Small intestine (tissue), 7 donors: ENCODE results near the gene PLCH1. TPM values are rescaled to one million over a fixed set of nuclear protein-coding genes. Genes with fewer than 3 reads are reported as not detected.

Experiments used
- DNase-seq, 2 donors: peaks; one replicate each; pipeline versions ENCODE4 v3.0.0 to v3.0.0-alpha.2; 2013
- FAIRE-seq: peaks from 2 replicates; lab custom pipeline; 2012; peaks lifted over from hg19 to GRCh38; lab: Jason Lieb, UNC
- H3K27ac ChIP-seq, 3 donors: one replicate each; pipeline ENCODE4 v1.5.1; 2013; ENCODE audit warnings: low read length in 2 of 3, mild to moderate bottlenecking in 2 of 3, control low read depth in 1 of 3, inconsistent platforms in 1 of 3, low read depth in 1 of 3, moderate library complexity in 1 of 3
- H3K27me3 ChIP-seq, 3 donors: one replicate each; pipeline ENCODE4 v1.6.1; 2013; ENCODE audit warnings: low read length in 3 of 3, inconsistent platforms in 1 of 3; ENCODE audit not compliant: control insufficient read depth in 3 of 3, insufficient read depth in 3 of 3
- H3K36me3 ChIP-seq, 3 donors: one replicate each; pipeline ENCODE4 v1.6.1; 2013; ENCODE audit warnings: low read length in 3 of 3, inconsistent platforms in 1 of 3, low read depth in 1 of 3, mild to moderate bottlenecking in 1 of 3, moderate library complexity in 1 of 3; ENCODE audit not compliant: control insufficient read depth in 3 of 3, insufficient read depth in 2 of 3
- H3K4me1 ChIP-seq, 3 donors: one replicate each; pipeline ENCODE4 v1.6.1; 2013; ENCODE audit warnings: low read length in 2 of 3, inconsistent platforms in 1 of 3, low read depth in 1 of 3, mild to moderate bottlenecking in 1 of 3, moderate library complexity in 1 of 3; ENCODE audit not compliant: control insufficient read depth in 3 of 3, insufficient read depth in 2 of 3
- H3K4me3 ChIP-seq, 3 donors: one replicate each; pipeline ENCODE4 v1.5.1; 2013; ENCODE audit warnings: low read length in 3 of 3, control low read depth in 1 of 3, inconsistent platforms in 1 of 3, low read depth in 1 of 3, mild to moderate bottlenecking in 1 of 3, moderate library complexity in 1 of 3
- H3K9me3 ChIP-seq, 2 donors: one replicate each; pipeline ENCODE4 v1.6.1; 2013; ENCODE audit warnings: low read depth in 1 of 2, low read length in 1 of 2; ENCODE audit not compliant: control insufficient read depth in 2 of 2, insufficient read depth in 1 of 2
- WGBS, 3 donors: extraction: QIAGEN DNeasy Blood & Tissue Kit; methylation state at CpG; one replicate each; pipeline ENCODE4 v1.1.7; 2013; 5-methylcytosine and 5-hydroxymethylcytosine counted together
- polyA plus RNA-seq, 4 donors: library from polyadenylated mRNA; stranded (reverse) in 3 of 4; unstranded in 1 of 4; fragments of 200-250 nt in 3 of 4; fragments of 120-200 nt in 1 of 4; gene quantifications; one replicate each; pipeline versions ENCODE4 v1.2.1 to v1.2.3, GENCODE V29; 2013
- donor health status: healthy with polysubstance abuse.
- donor health status: control.
- donor health status: control.
- donor health status: Bipolar disorder and iron deficiency.
- donor health status: healthy.

PLCH1 gene
- polyA plus RNA-seq, 4 donors = 1.4 to 9.7 (median 2.8) TPM

DNA sequence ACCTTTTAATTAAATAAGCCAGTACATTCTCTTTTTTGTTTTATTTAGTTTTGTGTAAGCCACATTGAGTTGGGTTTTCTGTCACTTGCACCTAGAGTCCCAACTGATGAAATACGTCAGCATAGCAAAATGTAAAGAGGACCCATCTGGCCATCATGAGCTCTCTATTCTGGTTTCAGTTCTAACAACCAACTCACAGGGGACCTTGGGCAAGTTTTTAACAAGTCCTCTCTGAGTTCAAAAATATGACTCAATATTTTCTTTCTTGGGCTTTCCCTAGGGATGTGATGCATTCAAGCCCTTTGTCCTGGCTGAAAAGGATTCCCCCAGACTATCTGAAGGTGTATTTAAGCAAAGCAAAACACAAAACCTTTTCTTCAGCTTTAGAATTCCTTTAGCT, 32.9 kb downstream of the PLCH1 start:
- H3K36me3 ChIP-seq = no peaks in the 10 kb centered on the region
- FAIRE-seq = no peak
- H3K4me1 ChIP-seq = peaks cover 0 to 4% (median 0%) of the 10 kb centered on the region in 3 donors
- 77 to 89% (median 81%) methylated on average over 1 of the region's 1 CpG for WGBS, 3 donors
- no peaks in the 10 kb centered on the region for H3K27me3 ChIP-seq
- DNase-seq = no peak
- H3K27ac ChIP-seq = no peak overlapping the region
- H3K9me3 ChIP-seq = peaks cover 0 to 3% of the 10 kb centered on the region in 2 donors
- H3K4me3 ChIP-seq = no peak overlapping the region

GRCh38 chr3:155704771-155705559, 39.9 kb downstream of the PLCH1 start:
- Histone ChIP-seq H3K27me3 (no peaks in the 10 kb centered on the region), H3K27ac (no peak overlapping the region), H3K4me3 (no peak overlapping the region), H3K9me3 (no peaks in the 10 kb centered on the region), H3K4me1 (peaks cover 0 to 5% (median 0%) of the 10 kb centered on the region in 3 donors), H3K36me3 (peaks cover 0 to 2% (median 0%) of the 10 kb centered on the region in 3 donors)
- 68 to 72% (median 70%) methylated on average over 4 of the region's 4 CpGs for WGBS, 3 donors
- no peak for DNase-seq
- FAIRE-seq = no peak

- H3K9me3 ChIP-seq = no peaks in the 10 kb centered on the region
- H3K27ac ChIP-seq = no peak overlapping the region
- no peaks in the 10 kb centered on the region for H3K27me3 ChIP-seq
- FAIRE-seq (no peak), DNase-seq (no peak)
- peaks cover 0 to 5% (median 0%) of the 10 kb centered on the region in 3 donors for H3K4me1 ChIP-seq
- H3K4me3 ChIP-seq = no peak overlapping the region
- 80 to 85% (median 81%) methylated on average over 6 of the region's 6 CpGs for WGBS, 3 donors
- peaks cover 0 to 2% (median 0%) of the 10 kb centered on the region in 3 donors for H3K36me3 ChIP-seq
These were observed 40.8 kb downstream of the PLCH1 start for GRCh38 chr3:155704061-155704460.

- peaks cover 0 to 2% (median 0%) of the 10 kb centered on the region in 3 donors for H3K36me3 ChIP-seq
- H3K9me3 ChIP-seq = no peaks in the 10 kb centered on the region
- peaks cover 0 to 5% (median 0%) of the 10 kb centered on the region in 3 donors for H3K4me1 ChIP-seq
- no peaks in the 10 kb centered on the region for H3K27me3 ChIP-seq
- no peak for FAIRE-seq
- no peak overlapping the region for H3K27ac ChIP-seq
- H3K4me3 ChIP-seq = no peak overlapping the region
- no peak for DNase-seq
- 71 to 72% (median 71%) methylated on average over 6 of the region's 6 CpGs for WGBS, 3 donors
These were observed 41.9 kb downstream of the PLCH1 start for GRCh38 chr3:155702745-155703591.

GRCh38 chr3:155701882-155702465, 42.9 kb downstream of the PLCH1 start:
- H3K4me3 ChIP-seq = no peak overlapping the region
- H3K27ac ChIP-seq = no peak overlapping the region
- FAIRE-seq = peak; percentile 89
- peaks cover 0 to 2% (median 0%) of the 10 kb centered on the region in 3 donors for H3K36me3 ChIP-seq
- 41% methylated on average over 5 of the region's 5 CpGs for WGBS, 3 donors
- H3K27me3 ChIP-seq = no peaks in the 10 kb centered on the region
- peak; percentile 61 to 63 for DNase-seq
- peaks cover 0 to 5% (median 0%) of the 10 kb centered on the region in 3 donors for H3K4me1 ChIP-seq
- no peaks in the 10 kb centered on the region for H3K9me3 ChIP-seq

GRCh38 chr3:155697542-155697941, 47.3 kb downstream of the PLCH1 start:
- Histone ChIP-seq H3K36me3 (no peaks in the 10 kb centered on the region), H3K27me3 (no peaks in the 10 kb centered on the region), H3K4me3 (no peak overlapping the region), H3K4me1 (no peaks in the 10 kb centered on the region), H3K27ac (no peak overlapping the region), H3K9me3 (no peaks in the 10 kb centered on the region)
- FAIRE-seq (no peak), DNase-seq (no peak)
- WGBS, 3 donors = 81 to 88% (median 82%) methylated on average over 2 of the region's 2 CpGs

GRCh38 chr3:155690921-155691320, 54.0 kb downstream of the PLCH1 start:
- Histone ChIP-seq H3K9me3 (no peaks in the 10 kb centered on the region), H3K4me3 (no peak overlapping the region), H3K4me1 (no peaks in the 10 kb centered on the region), H3K27ac (no peak overlapping the region), H3K27me3 (no peaks in the 10 kb centered on the region), H3K36me3 (no peaks in the 10 kb centered on the region)
- DNase-seq = no peak
- no peak for FAIRE-seq

- Histone ChIP-seq H3K4me3 (no peak overlapping the region), H3K4me1 (no peaks in the 10 kb centered on the region), H3K27ac (no peak overlapping the region), H3K27me3 (no peaks in the 10 kb centered on the region), H3K9me3 (no peaks in the 10 kb centered on the region), H3K36me3 (no peaks in the 10 kb centered on the region)
- 90 to 97% (median 95%) methylated on average over 3 of the region's 3 CpGs for WGBS, 3 donors
- FAIRE-seq (no peak), DNase-seq (no peak)
These were observed 56.4 kb downstream of the PLCH1 start for GRCh38 chr3:155688481-155688880.
